IPS-18c (cell line): ENCODE measurements around the gene RNF167.

Experiments
- H3K4me3 ChIP-seq: 2 replicates; pipeline ENCODE4 v1.7.0; 2013; ENCODE audit warnings: low read depth, mild to moderate bottlenecking, low read length, moderate library complexity; ENCODE audit not compliant: insufficient read depth
- H3K9me3 ChIP-seq: one replicate; pipeline ENCODE4 v1.6.1; 2013; ENCODE audit warnings: mild to moderate bottlenecking, low read length, moderate library complexity; ENCODE audit not compliant: control insufficient read depth, insufficient read depth

Gene RNF167

GRCh38 chr17:4939796-4940554, at the start of gene RNF167, which contains the start of gene SLC25A11:
Gene RNF167 (plus strand): TSS chr17:4940268. CDS start chr17:4940910, 642 bp downstream.
Gene SLC25A11 (minus strand): TSS chr17:4940046. CDS start chr17:4939910, 136 bp downstream.
- Histone ChIP-seq H3K4me3 (peak within 1 kb of the TSS; percentile 87), H3K9me3 (peaks cover 2% of the 10 kb centered on the region)

DNA sequence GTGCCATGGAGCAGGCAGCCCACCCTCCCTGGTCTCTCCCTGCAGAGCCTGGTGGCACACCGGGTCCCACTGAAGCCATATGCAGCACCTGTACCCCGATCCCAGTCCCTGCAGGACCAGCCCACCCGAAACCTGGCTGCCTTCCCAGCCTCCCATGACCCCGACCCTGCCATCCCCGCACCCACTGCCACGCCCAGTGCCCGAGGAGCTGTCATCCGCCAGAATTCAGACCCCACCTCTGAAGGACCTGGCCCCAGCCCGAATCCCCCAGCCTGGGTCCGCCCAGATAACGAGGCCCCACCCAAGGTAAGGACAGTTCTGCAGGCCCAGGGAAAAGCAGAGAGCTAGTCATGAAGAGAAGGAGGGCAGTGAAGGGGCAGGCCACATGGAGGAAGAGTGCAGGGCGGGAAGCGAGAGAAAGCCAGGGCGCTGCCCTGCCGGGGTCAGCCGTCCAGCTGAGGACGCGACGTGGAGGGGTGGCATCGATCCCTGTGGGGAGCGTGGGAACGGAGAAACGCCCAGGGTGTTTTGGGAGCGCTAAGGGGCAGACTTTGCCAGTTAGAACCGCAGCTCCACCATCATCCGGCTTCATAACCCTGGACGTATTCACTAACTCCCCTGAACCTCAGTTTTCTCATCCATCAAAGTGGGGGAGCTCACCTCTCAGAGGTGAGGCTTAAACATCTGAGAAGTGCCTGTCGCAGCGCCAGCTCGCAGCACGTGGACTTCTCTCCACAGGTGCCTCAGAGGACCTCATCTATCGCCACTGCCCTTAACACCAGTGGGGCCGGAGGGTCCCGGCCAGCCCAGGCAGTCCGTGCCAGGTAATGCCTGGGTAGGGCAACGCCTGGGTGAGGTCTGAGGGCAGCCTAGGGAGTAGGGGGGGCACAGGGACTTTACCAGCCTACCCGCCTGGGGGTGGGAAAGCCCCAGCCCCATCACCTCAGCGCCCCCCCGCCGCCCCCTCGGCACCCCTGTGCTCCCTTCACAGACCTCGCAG, 48.4 kb upstream of the RNF167 start:
- Histone ChIP-seq H3K4me3 (no peak overlapping the region), H3K9me3 (no peaks in the 10 kb centered on the region)

DNA sequence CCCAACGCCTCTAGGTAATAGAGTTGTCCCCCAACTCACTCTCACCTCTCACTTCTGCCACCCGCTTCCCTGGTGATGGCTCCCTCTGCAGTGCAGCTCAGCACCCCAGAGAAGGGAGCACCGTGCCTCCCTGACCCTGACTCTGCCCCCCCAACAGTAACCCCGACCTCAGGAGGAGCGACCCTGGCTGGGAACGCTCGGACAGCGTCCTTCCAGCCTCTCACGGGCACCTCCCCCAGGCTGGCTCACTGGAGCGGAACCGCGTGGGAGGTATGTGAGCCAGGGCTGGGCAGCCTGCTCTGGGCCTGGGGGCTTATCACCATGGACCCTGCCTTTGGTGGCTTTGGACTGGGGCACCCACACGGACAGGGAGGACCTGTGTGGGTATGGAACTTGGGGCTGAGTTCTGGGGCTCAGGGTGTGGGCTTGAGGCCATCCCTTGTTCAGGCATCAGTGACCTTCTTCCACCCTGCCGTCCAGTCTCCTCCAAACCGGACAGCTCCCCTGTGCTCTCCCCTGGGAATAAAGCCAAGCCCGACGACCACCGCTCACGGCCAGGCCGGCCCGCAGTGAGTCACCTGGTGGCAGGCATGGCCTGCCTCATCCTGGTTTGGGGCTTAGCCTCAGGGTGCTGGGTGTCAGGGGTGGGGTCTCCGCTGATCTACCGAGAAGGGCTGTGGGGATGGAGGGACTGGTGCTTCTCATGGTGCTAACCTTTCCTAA, 47.4 kb upstream of the RNF167 start:
- H3K9me3 ChIP-seq, result no peaks in the 10 kb centered on the region
- H3K4me3 ChIP-seq, result no peak overlapping the region

- no peaks in the 10 kb centered on the region for H3K9me3 ChIP-seq
- H3K4me3 ChIP-seq, result no peak overlapping the region
These were observed 46.8 kb upstream of the RNF167 start for GRCh38 chr17:4893272-4893671.

DNA sequence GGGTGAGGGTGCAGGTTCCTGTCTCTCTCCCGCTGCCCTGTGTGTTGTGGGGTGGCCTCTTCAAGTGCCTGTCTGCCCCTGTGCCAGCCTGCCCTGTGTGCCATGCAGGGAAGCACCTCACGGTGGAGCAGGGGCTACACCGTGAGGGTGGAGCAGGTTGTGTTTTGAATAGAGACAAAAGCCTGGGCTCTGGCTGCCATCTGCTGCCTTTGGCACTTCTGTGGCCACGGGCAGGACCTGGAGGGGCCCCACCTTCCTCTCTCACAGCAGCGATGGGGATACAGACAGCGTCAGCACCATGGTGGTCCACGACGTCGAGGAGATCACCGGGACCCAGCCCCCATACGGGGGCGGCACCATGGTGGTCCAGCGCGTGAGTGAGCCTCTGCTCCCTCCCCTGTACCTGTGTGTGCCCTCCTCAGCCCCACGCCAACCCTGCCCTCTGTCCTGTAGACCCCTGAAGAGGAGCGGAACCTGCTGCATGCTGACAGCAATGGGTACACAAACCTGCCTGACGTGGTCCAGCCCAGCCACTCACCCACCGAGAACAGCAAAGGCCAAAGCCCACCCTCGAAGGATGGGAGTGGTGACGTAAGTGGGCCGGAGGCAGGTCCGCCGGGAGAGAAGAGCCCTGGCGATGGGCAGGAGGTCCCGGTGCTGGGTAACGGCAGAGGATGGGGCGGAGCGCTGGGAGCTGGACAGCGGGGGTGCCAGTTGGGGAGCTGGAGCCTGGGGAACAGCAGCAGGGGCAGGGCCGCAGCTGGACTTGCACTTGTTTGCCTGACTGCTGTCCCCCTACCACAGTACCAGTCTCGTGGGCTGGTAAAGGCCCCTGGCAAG, 46.1 kb upstream of the RNF167 start:
- Histone ChIP-seq H3K4me3 (no peak overlapping the region), H3K9me3 (no peaks in the 10 kb centered on the region)

DNA sequence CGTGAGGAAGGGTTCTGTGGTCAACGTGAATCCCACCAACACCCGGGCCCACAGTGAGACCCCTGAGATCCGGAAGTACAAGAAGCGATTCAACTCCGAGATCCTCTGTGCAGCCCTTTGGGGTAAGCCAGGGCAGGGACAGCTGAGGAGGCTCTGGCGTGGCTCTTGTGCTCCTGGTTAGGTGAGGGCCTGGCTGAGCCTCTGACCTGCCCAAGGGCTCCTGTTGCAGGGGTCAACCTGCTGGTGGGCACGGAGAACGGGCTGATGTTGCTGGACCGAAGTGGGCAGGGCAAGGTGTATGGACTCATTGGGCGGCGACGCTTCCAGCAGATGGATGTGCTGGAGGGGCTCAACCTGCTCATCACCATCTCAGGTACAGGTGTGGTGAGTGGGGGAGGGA, 44.9 kb upstream of the RNF167 start:
- H3K9me3 ChIP-seq, result no peaks in the 10 kb centered on the region

DNA sequence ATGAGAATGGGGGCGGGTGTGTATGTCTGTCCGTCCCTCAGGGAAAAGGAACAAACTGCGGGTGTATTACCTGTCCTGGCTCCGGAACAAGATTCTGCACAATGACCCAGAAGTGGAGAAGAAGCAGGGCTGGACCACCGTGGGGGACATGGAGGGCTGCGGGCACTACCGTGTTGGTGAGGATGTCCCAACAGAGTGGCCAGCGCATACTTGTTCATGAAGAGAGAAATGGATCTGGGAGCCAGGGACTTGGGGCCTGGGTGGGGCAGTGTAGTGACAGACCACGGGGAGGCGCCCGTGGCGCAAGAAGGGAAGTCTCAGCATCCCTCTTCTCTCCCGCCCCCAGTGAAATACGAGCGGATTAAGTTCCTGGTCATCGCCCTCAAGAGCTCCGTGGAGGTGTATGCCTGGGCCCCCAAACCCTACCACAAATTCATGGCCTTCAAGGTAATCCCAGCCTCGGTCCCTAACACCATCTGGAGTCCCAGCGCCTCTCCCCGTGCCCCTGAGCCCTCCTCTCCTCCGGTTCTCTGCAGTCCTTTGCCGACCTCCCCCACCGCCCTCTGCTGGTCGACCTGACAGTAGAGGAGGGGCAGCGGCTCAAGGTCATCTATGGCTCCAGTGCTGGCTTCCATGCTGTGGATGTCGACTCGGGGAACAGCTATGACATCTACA, 44.3 kb upstream of the RNF167 start:
- Histone ChIP-seq H3K9me3 (no peaks in the 10 kb centered on the region), H3K4me3 (no peak overlapping the region)

More for the DNA sequence above, 44.9 kb upstream of the RNF167 start:
- H3K4me3 ChIP-seq, result no peak overlapping the region

GRCh38 chr17:4896332-4897197, 43.5 kb upstream of the RNF167 start:
- Histone ChIP-seq H3K4me3 (no peak overlapping the region), H3K9me3 (no peaks in the 10 kb centered on the region)

- no peak overlapping the region for H3K4me3 ChIP-seq
- no peaks in the 10 kb centered on the region for H3K9me3 ChIP-seq
These were observed 42.8 kb upstream of the RNF167 start for GRCh38 chr17:4897198-4897687.

DNA sequence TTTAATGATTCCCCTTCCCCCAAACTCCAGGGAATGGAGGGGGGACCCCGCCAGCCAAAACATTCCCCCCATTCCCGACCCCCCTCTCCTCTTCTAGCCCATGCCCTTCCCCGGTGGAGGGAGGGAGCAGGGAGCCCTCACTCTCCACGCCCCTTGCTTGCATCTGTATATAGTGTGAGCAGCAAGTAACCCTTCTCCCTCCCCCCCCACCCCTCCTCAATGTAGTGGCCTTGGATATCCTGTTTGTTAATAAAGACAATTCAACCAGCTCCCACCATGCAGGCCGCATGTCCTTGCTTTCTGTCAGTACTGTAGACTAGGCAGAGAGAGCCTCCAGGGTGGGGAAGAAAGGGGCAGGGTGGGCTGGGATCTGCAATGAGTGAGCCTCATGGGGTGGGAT, 42.3 kb upstream of the RNF167 start:
- Histone ChIP-seq H3K9me3 (no peaks in the 10 kb centered on the region), H3K4me3 (no peak overlapping the region)

GRCh38 chr17:4898351-4898750, 41.7 kb upstream of the RNF167 start:
- Histone ChIP-seq H3K9me3 (no peaks in the 10 kb centered on the region), H3K4me3 (no peak overlapping the region)

DNA sequence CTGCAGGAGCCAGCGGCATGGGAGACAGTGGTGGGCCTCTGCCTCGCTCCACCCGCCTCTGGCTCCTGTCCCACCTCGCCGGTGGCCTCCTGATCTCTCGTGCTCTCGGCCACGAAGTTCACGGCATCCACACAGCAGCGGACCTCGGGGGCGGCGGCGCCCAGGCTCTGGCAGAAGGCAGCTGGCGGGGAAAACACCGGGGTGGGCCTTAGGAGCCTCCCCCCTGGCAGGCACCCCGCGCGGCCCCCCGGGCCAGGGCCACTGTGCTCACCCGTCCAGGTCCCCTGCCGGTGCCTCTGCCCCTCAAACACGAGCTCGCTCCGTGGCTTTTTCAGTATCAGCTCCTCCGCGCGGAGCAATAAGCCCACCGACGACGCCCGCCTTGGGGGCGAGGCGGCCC, 41.1 kb upstream of the RNF167 start:
- no peaks in the 10 kb centered on the region for H3K9me3 ChIP-seq
- H3K4me3 ChIP-seq, result peak overlapping the region; percentile 52

DNA sequence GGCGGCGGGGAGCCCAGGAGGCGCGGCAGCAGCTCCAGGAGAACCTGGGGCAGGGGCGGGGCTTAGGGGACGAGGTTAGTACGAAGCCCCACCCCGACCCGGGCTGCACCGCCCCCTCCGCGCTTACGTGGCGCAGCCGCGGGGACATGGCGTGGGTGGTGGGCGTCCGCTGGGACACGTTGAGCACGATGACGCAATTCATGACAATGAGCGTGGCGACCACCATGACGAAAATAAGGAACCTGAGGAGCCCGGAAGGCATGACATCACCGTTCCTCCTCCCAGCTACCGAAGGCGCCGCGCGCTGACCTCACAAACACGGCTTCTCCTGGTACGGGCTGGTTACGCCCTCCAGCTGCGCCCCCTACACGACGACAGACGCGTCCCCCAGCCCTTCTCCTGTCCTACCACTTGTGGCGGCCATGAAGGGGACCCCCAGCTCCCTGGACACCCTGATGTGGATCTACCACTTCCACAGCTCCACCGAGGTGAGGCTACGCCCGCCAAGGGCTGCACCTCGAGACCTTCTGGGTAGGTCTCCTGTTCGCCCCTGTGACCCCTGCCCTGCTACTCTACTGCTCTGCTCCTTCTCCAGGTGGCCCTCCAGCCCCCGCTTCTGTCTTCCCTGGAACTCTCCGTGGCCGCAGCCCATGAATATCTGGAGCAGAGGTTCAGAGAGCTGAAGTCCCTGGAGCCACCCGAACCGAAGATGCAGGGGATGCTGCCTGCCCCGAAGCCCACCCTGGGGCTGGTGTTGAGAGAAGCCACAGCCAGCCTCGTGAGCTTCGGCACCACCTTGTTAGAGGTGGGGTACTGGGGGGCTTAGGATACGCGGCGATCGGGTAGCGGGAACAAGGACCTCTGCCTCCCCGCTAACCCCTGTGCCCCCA, 40.5 kb upstream of the RNF167 start, which contains the start of gene C17orf107:
Gene C17orf107, plus strand, starts transcription at position 196 of the 890 bp plus-strand sequence. Its CDS starts 227 bp downstream, at position 423.
- Histone ChIP-seq H3K4me3 (peak within 1 kb of the TSS; percentile 52), H3K9me3 (no peaks in the 10 kb centered on the region)
